OCI-LY1 (cell line): Measurements from ENCODE around the gene ZFP30.
A peak's percentile ranks its signal among the peaks of the same experiment; 100 is the strongest.

Source experiments
- H2AFZ ChIP-seq: fragments of 200-600 bp; sonication (generic), shearing (Covaris generic); 2 replicates; pipeline ENCODE4 v1.6.0; 2014; ENCODE audit warnings: antibody characterized with exemption, mild to moderate bottlenecking, low read length
- H3F3A ChIP-seq: fragments of 200-600 bp; sonication (generic), shearing (Covaris generic); 2 replicates; pipeline ENCODE4 v1.6.0; 2014; ENCODE audit warnings: mild to moderate bottlenecking, antibody characterized with exemption, low read length, moderate library complexity; ENCODE audit not compliant: insufficient read depth
- H3K27ac ChIP-seq: fragments of 200-600 bp; sonication (generic); 2 replicates; pipeline ENCODE4 v1.5.1; 2014; ENCODE audit warnings: low read length, mixed run types, mild to moderate bottlenecking, low read depth; ENCODE audit not compliant: poor library complexity, severe bottlenecking
- H3K27me3 ChIP-seq: fragments of 200-600 bp; sonication (generic); 2 replicates; pipeline ENCODE4 v1.6.0; 2014; ENCODE audit warnings: antibody characterized with exemption, mild to moderate bottlenecking, low read length, moderate library complexity; ENCODE audit not compliant: insufficient read depth
- H3K36me3 ChIP-seq: fragments of 200-600 bp; sonication (generic); 2 replicates; pipeline ENCODE4 v1.6.1; 2014; ENCODE audit warnings: mild to moderate bottlenecking, antibody characterized with exemption, low read length, moderate library complexity, mixed read lengths; ENCODE audit not compliant: insufficient read depth
- H3K4me1 ChIP-seq: fragments of 200-600 bp; sonication (generic); 2 replicates; pipeline ENCODE4 v1.5.1; 2014; ENCODE audit warnings: mild to moderate bottlenecking, low read length, moderate library complexity; ENCODE audit not compliant: insufficient read depth, severe bottlenecking
- H3K4me2 ChIP-seq: fragments of 200-600 bp; sonication (generic), shearing (Covaris generic); 2 replicates; pipeline ENCODE4 v1.6.1; 2014; ENCODE audit warnings: low read length
- H3K4me3 ChIP-seq: fragments of 200-600 bp; sonication (generic); 2 replicates; pipeline ENCODE4 v1.5.1; 2014; ENCODE audit warnings: low read length, low read depth, mild to moderate bottlenecking, mixed read lengths; ENCODE audit not compliant: poor library complexity, severe bottlenecking
- H3K79me2 ChIP-seq: fragments of 200-600 bp; shearing (Covaris generic); 2 replicates; pipeline ENCODE4 v1.6.1; 2016; ENCODE audit warnings: mixed run types, low read length, mixed read lengths; ENCODE audit not compliant: insufficient read depth
- H3K9ac ChIP-seq: fragments of 200-600 bp; sonication (generic), shearing (Covaris generic); 2 replicates; pipeline ENCODE4 v1.6.1; 2014; ENCODE audit warnings: mild to moderate bottlenecking, low read length, mixed read lengths
- H3K9me2 ChIP-seq: fragments of 200-600 bp; sonication (generic), shearing (Covaris generic); 2 replicates; pipeline ENCODE4 v1.6.1; 2014; ENCODE audit warnings: low read depth, mild to moderate bottlenecking, low read length, mixed read lengths
- H3K9me3 ChIP-seq: fragments of 200-600 bp; shearing (Covaris generic); 2 replicates; pipeline ENCODE4 v1.6.1; 2014; ENCODE audit warnings: low read length, mixed read lengths
- H4K20me1 ChIP-seq: fragments of 200-600 bp; sonication (generic), shearing (Covaris generic); 2 replicates; pipeline ENCODE4 v1.6.0; 2016; ENCODE audit warnings: mild to moderate bottlenecking, low read length; ENCODE audit not compliant: insufficient read depth
- CTCF ChIP-seq: fragments of 200-600 bp; sonication (generic), shearing (Covaris generic); IDR thresholded peaks from 2 replicates; pipeline ENCODE4 v1.5.1; 2017; ENCODE audit warnings: mild to moderate bottlenecking, antibody characterized with exemption, low read length, moderate library complexity, mixed read lengths
- EZH2 ChIP-seq: fragments of 200-600 bp; sonication (generic), shearing (Covaris generic); IDR thresholded peaks from 2 replicates; pipeline ENCODE4 v1.8.0; 2017; ENCODE audit warnings: borderline replicate concordance, mixed run types, mild to moderate bottlenecking, antibody characterized with exemption, low read length, moderate library complexity, mixed read lengths

Gene ZFP30

GRCh38 chr19:37594982-37595382, 60.3 kb downstream of the ZFP30 start:
- no peaks in the 10 kb centered on the region for H3K27me3 ChIP-seq
- TF ChIP-seq EZH2, result no peak
- no peak for TF ChIP-seq CTCF
- peaks cover 7% of the 10 kb centered on the region; the same call in 1 of the 2 replicates for H3K9me3 ChIP-seq
- peaks cover 16% of the 10 kb centered on the region for H3K4me1 ChIP-seq
- H3K36me3 ChIP-seq, result peaks cover 15% of the 10 kb centered on the region
- H4K20me1 ChIP-seq, result no peaks in the 10 kb centered on the region
- H3K79me2 ChIP-seq, result no peaks in the 10 kb centered on the region
- H3F3A ChIP-seq, result no peaks in the 10 kb centered on the region
- H3K9me2 ChIP-seq, result no peaks in the 10 kb centered on the region
- no peak overlapping the region for H3K27ac ChIP-seq
- peak overlapping the region; percentile 81 for H3K4me2 ChIP-seq
- H3K9ac ChIP-seq, result peak overlapping the region; percentile 79
- peak overlapping the region; percentile 54 for H2AFZ ChIP-seq
- H3K4me3 ChIP-seq, result peak overlapping the region; percentile 81

GRCh38 chr19:37594304-37594981, 60.8 kb downstream of the ZFP30 start, which contains the start of the genes ZNF540 and ZNF571:
ZNF540 (plus strand) TSS chr19:37594876; CDS start chr19:37598448, 3,572 bp downstream.
ZNF571 (minus strand) TSS chr19:37594792; CDS start chr19:37586676, 8,116 bp downstream.
- Histone ChIP-seq H4K20me1 (no peaks in the 10 kb centered on the region), H3K4me2 (peak within 1 kb of the TSS; percentile 81), H3K9me2 (no peaks in the 10 kb centered on the region), H3K36me3 (peaks cover 9% of the 10 kb centered on the region), H3K9ac (peak within 1 kb of the TSS; percentile 79), H3K4me3 (peak within 1 kb of the TSS; percentile 81), H2AFZ (peak within 1 kb of the TSS; percentile 54), H3F3A (no peaks in the 10 kb centered on the region), H3K27ac (peak within 1 kb of the TSS; percentile 81), H3K9me3 (peaks cover 7% of the 10 kb centered on the region; the same call in 1 of the 2 replicates), H3K27me3 (no peaks in the 10 kb centered on the region), H3K4me1 (peaks cover 16% of the 10 kb centered on the region), H3K79me2 (no peaks in the 10 kb centered on the region)
- TF ChIP-seq CTCF (no peak), EZH2 (no peak)

- Histone ChIP-seq H3K4me1 (peaks cover 16% of the 10 kb centered on the region), H3F3A (no peaks in the 10 kb centered on the region), H3K27ac (peak overlapping the region; percentile 81), H3K4me2 (peak overlapping the region; percentile 81), H3K4me3 (peak overlapping the region; percentile 81), H4K20me1 (no peaks in the 10 kb centered on the region), H3K9me3 (peaks cover 7% of the 10 kb centered on the region; the same call in 1 of the 2 replicates), H3K79me2 (no peaks in the 10 kb centered on the region), H3K9ac (peak overlapping the region; percentile 79), H2AFZ (peak overlapping the region; percentile 29), H3K9me2 (no peaks in the 10 kb centered on the region), H3K36me3 (peaks cover 7% of the 10 kb centered on the region), H3K27me3 (no peaks in the 10 kb centered on the region)
- TF ChIP-seq CTCF (no peak), EZH2 (no peak)
Observed at GRCh38 chr19:37593996-37594303, 61.3 kb downstream of the ZFP30 start.
